Stimulated activated CD8-positive, alpha-beta memory T cell treated with anti-CD3 and anti-CD28 coated beads, Interleukin-4, amount 100 ng/mL, for 24 hours (primary cell): ENCODE data around the gene ABLIM3.

Source experiments
- DNase-seq: peaks from one replicate; pipeline ENCODE4 v3.0.0-alpha.2; 2020; ENCODE audit warnings: low read depth

ABLIM3 gene

DNA sequence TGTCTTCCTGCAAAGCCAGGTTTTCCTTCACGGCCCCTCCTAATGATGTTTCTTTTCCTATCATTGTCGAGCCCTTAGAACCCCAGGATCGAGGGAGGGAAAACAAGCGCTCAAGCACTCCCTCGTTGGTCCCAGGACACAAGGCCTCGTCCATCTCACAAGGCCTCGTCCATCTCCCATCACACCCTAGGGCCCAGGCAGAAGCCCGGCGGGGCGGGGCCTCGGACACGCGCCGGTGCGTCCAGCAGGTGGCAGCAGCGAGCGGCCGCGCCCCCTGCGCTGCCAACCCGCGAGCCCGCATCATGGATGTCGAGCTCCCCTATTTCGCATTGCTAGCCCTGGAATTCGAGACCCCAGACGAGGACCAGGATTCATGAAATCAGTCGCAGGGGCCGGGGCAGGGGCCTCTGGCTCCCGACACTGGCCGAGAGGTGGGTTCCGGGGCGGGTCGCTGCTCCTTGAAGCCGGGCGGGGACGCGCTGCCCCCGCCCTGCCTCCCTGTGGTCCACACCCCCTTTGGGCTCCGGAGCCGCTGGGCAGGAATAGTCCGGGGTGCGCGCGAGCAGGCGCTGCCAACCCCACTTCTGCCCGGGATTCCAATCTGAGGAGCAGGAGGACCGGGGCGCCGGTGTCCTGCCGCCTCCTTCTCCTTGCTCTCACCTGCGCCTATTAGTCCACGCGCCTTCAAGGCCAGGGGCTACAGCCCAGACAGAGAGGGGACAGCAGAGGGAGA lies at the start of gene ABLIM3:
Gene ABLIM3 (plus strand): TSS at position 270 of the 733 bp plus-strand sequence. CDS start 603 bp downstream, outside the sequence.
- DNase-seq, result peak; percentile 57

DNA sequence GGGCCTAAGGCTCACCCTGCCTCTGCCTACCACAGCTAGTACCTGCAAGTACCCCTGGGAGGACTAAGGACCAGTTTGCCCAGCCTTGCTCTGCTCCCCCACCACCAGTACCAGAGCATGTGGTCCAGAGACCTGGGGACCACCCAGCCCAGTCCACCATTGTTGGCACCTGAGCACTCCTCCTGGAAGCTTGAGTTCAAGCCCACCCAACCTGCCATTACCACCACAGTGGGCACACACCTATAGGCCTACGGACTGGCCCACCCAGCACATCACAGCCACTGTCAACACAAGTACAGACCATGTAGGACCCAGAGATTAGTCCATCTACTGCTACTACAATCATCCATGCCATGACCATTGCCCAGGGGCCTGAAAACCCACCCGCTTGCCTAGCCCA lies 47.7 kb upstream of the ABLIM3 start:
- DNase-seq, result no peak

DNA sequence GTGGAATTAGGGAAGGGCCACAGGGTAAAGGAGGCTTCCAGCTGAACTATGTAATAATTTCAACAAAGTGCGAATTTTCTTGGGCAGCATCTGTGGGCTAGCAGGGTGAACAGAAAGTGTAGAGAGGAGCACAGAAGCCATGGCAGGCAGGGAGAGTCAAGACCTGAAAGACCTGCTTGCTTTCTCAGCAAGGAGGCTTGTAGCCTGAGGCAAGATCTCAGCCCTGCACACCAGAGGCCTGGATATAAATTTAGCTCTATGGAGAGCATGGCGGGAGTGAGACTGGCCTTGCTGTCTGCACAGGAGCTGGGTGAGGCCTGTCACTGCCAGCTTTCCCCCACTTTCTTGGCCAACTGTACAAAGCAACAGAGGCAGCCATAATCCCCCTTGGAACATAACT lies 46.3 kb upstream of the ABLIM3 start:
- DNase-seq, result no peak

DNA sequence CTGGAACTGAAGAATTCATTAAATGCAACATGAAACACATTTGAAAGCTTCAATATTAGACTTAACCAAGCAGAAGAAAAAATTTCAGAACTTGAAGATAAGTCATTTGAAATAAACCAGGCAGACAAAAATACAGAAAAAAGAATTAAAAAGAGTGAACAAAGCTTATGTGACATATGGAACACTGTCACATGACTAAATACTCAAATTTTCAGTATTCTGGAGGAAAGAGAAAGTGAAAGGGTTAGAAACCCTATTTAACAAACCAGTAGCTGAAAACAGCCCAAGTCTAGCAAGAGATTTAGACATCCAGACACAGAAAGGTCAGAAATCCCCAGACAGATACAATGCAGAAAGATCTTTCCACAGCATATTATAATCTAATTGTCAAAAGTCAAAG lies 41.4 kb upstream of the ABLIM3 start:
- DNase-seq, result no peak

DNA sequence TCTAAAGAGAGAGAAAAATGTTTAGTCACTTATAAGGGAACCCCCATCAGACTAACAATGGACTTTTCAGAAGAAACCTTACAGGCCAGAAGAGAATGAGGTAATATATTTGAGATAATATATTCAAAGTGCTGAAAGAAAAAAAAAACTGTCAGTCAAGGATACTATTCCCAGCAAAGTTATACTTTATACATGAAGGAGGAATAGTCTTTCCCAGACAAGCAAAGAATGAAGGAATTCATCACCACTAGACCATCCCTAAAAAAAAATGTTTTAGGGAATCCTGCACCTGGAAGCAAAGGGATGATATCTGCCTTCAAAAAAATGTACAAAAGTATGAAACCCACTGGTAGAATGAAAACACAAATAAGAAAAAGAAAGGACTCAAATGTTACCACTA lies 41.0 kb upstream of the ABLIM3 start:
- no peak for DNase-seq

DNA sequence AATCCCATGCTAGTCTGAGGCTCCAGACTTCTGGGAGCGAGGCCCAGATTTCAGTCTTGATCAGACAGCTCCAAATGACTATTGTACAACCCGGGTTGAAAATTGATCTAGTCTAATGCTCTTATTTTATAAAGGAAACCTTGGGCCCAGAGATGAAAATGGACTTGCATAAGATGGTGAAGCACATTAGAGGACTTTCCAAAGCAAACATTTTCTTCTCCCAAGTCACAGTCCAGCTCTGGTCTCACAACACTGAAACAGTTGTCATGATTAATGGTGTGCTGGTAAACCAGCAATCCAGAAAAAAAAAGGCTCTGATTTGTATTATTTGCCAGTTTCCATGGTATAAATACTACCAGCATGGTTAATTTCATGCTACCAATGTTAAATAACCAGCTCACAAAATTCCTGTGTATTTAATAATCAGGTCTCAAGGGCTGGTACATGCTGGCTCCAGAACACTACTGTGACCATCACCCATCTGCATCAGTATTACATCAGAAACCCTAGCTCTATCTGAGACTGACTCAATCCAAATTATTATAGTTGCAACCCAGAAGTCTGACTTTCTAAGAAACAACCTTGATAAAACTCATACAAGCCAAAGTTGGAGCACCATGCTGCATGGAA lies 32.5 kb upstream of the ABLIM3 start:
- DNase-seq, result no peak

DNA sequence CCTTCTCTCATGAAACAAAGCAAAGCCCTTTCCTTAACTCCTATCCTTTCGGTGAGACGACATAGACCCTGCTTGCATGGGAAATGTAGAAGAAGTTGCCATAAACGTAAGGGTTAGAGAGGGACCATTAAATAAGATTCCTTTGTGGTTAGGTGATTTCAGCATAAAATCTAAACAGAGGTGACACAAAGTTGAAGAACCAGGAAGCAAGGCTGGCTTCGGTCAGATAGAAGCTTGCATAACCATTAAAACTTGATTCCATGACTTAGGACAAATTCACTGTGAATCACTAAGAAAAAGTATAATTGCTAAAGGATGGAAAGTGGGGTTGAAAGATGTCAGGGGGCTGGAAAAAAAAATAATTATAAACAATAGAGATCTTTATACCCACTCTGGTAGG lies 30.9 kb upstream of the ABLIM3 start:
- no peak for DNase-seq

DNA sequence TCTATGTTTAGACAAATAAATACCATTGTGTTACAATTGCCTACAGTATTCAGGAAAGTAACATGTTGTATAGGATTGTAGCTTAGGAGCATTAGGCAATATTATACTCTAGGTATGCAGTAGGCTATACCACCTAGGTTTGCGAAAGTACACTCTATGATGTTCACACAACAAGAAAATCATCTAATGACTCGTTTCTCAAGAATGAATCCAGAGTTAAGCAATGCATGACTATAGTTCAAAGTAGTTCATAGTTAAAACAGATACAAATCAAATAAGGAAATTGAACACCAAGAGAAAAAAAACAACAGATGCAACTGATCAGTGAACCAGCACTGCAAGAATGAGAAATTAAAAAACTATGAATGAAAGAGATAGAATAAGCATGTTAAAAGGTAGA lies 27.6 kb upstream of the ABLIM3 start:
- DNase-seq, result no peak

DNA sequence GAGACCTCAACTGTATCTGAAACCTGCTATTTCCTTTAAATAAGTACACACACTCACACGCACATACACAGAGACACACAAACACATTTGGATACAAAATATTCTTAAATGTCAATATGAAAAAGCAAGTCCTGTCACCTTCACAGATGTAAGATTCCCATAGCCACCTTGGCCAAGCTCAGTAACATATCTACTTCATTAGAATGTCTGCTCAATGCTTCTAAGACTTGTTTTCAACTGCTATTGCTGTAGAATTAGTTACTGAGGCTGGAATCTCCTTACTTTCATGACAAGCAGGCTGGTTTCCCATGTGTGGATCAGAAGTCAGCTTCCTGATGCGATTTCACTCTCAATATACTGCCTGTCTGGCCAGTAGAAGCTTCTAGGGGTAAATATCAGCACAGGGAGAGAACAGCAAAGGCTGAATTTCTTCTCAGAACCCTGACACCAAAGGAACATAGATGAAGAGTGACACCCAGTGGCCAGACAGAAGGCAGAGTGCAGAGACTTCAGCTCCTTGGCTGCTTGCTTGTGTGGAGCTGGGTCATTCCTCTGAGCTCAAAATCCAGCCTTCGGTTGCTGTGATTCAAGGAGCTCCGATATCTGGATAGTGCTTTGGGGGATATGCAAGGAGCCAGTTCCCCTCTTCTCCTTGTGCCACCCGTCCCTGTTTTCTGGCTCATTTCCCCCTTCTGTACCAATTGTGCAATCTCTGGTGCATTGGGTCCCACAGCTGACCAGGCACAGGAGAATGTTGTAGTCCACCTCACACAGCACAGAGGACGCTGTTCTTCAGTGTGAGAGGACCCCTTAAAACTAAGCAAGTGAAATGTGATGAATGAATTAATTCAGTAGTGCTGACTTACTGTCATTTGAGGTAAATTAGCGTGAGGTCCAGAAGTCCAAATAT lies 26.6 kb upstream of the ABLIM3 start:
- DNase-seq, result peak; percentile 4

DNA sequence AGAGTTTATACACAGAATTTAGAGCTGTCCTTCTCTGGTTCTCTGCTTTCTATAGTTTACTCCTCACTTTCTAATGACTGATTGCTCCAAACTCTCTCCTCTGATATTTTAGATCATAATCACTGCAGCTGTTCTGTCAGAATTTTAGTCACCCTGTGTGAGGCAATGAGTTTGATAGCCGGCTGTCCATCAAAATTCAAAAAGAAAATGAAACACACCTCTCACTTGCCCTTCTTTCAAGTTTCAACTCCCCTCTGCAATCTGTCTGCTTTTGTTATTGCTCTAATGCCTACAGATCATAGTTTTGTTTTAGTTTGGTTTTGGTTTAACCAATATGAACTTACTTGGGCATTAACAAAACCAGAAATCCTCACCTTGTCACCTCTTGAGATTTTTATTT lies 23.3 kb upstream of the ABLIM3 start:
- DNase-seq, result no peak

DNA sequence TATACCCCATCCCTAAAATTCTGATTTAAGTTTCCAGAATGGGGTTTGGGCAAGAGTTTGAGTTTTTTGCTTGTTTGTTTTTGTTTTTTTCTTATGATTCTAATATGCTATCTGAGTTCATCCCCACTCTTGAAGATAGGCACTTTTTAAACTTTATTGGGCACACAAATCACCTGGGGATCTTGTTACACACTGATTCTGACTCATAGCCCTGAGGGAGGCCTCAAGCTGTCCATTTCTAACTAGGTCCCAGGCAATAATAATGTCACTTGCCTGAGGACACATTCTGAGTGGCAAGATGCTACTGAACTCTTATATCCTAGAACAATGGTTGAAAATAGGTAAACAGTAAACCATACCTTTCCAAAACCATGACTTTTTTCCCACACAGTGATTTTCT lies 22.8 kb upstream of the ABLIM3 start:
- no peak for DNase-seq

DNA sequence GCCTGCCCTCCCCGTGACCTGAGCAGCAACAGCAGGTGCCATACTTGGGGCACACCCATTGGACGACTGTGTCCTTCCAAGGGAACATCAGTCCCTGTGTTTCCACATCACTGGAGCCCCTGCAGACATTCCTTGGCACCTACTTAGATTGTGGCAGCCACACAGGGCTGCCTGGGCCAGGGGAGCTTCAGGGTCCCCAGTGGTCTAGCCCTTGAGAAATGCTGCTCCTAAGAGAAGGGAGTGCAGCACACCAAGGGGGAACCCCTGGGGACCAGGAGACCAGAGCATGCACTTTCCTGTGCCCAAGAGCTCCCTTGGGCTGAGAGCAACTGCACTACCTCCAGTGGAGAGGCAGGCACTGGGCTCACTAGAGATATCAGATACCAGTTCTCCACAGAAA lies 20.1 kb upstream of the ABLIM3 start:
- no peak for DNase-seq

DNA sequence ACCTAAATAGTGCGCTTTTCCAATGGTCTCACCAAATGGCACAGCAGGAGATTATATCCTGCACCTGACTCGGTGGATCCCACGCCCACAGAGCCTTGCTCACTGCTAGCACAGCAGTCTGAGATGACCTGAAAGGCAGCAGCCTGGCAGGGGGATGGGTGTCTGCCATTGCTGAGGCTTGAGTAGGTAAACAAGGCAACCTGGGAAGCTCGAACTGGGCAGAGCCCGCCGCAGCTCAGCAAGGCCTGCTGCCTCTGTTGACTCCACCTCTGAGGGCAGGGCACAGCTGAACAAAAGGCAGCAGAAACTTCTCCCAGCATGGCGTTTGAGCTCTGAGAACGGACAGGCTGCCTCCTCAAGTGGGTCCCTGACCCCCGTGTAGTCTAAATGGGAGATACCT lies 18.1 kb upstream of the ABLIM3 start:
- no peak for DNase-seq

DNA sequence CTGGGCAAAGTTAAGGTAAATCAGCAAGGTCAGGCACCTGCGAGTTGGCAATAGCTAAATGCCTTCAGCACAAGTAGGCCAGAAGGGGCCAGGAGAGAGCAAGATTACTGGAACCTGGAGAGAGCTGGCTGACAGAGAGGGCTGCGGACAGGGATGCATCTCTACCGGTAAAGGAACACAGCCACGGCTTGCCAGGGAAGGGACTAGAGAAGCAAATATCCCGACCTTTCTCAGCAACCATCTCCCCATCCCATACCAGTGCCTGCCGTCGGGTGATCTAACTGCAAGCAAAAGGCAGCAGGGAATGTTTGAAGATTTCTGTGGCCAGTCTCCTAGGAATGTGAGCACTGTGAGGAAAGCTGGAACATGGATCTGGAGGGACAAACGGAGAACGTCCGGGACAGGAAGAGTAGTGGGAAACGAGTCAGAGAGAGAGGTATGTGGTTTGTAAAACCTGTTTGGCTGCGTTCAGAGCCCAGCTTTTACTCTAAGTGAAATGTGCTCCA lies 15.9 kb upstream of the ABLIM3 start:
- no peak for DNase-seq

DNA sequence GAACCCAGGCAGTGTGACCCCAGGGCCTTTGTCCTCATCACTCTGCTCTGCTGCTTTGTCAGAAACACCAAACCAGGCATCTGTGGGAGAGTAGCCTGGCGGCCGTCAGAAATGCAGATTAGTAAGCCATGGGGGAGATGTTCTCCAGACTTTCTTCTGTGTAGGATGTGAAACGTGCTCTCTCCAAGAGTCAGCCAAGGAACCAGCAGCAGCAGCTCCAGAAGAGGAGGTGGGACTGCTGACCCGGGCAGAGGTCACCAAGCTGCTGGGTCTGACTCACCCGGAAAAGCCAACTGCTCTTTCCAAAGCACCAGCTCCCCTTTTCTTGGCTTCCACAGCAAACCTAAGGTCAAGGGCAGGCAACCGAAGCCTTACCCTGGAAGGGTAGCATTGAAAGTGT lies 14.4 kb upstream of the ABLIM3 start:
- no peak for DNase-seq

DNA sequence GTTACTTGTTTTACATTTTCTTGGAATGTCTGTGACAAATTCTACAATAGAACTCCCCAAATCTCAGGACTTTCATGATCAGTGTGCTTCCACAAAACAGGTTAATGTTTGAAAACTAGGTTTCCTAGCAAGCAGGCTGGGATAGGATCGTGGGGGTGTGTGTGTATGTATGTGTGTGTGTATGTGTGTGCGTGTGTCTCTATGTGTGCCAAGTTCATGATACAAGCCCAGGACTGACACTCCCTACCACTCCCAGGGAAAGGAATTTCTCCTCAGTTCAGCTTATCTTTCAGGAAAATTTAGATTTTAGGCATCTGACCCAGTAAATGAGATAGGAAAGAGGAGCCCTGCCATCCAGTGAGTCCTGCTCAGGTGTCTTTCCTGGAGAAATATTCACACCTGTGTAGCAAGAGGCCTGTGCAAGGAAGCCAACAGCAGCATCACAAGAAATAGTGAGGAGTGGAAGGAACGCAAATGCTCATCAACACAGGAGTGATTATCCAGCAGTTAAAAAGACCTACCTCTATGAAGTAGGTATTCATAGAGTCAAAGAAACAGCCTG lies 13.8 kb upstream of the ABLIM3 start:
- DNase-seq, result no peak

DNA sequence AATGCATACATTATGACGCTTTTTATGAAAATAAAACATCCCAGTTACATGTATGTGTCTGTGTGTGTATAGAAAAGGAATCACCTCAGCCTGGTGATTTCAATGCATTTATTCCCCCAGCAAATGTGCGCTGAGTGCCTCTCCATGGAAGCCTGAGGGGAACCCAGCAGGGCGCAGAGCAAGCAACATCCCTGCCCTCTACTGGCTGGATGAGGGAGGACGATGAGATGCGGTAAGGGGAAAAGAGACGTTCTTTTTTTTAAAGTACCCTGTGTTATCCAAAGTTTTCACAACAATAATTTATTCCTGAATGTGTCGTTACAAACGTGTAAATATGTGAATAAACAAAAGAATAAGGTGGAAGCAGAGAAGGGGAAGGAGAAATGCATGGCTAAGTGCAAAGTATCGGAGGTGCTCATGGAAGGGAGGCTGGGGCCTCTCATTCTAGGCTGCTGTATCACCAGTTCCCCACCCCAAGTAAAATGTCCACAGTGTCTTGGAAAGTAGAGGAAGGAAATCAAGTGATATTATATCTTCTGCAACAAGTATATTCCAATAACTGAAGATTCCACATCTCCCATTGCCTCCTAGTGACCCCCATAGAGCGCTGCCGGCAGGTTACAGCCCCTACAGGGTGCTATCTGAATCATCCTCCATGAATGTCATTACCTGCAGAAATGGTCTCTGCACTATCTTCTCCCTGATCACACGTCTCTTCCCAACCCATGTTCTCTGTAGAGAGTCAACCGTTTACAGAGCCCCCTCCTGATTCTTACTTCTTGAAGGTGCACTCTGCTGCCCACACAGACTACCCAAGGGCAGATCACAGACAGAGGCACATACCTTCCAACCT lies 13.0 kb upstream of the ABLIM3 start:
- no peak for DNase-seq

DNA sequence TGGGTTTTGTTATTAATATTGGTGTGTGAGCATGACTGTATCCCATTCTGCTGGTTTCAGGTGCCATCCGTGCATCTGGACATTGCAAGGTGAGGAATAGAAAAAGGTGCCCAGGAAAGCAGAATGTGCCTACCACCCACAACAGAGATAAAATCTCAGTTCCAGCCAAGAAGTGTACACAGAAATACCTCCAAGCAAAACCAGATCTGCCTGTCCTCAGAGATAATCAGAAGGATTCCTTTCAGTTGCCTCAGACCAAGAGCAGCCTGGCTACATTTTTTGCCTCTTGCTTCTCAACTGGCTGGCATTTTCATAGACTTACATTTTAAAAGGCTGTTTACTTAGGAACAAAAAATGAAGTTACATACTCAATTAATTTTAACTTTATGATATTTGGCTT lies 12.1 kb upstream of the ABLIM3 start:
- no peak for DNase-seq

DNA sequence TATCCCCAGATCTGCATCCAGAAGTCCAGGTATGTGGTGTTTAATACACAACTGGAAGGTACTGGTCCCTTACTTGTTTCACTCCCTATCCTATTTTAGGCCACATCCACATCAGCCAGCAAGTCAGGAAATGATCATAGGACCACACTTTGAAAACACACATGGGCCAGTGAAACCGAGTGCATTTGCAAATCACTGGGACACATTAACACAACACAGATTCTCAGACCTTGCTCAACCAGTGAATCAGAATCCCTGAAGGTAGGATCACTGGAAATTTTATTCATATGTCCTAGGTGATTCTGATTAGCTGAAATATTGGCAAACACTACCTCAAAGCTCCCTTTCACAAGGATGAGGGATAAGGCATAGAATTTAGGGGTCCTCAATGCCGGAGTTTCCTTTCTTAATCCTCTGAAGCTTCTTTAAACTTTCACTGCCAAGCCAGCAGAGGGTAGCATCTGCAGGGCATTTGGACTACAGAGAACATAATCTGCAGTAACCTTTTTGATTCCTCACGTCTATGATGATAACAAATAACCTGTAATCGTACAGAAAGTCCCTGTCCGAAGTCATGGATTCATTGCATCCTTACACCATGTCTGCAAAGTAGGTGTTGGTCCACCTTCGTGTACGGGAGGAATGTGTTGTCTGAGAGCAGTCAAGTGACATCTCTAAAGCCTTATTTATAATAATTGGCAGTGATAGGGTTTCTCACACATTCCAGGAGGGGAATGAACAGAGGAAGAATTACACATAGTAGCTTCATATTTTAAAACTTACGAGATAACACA lies 11.0 kb upstream of the ABLIM3 start:
- no peak for DNase-seq

DNA sequence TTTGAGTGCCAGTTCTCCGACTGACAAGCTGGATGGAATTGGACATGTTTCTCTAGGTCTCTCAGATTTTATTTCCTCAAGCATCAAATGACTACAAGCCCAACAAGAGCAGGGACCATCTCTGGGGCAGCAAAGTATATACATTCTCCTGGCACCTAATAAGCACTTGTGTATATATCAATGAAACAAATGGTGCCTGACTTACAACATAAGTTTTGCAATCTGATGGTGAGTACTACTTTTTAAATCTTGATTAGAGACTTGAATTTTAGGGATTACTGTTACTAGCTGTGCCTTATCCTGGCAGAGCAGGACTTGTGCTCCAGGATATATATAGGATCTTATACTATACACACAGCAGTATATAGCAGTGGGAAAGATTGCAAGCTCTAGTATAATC lies 8.8 kb upstream of the ABLIM3 start:
- no peak for DNase-seq
